ENCODE results near the gene ADCY9. TPM values are rescaled to one million over a fixed set of nuclear protein-coding genes. Genes with fewer than 3 reads are reported as not detected.

The ADCY9 gene
- total RNA-seq, 3 donors from 2014 or later: 10.9 to 14.4 (median 12.0) TPM

DNA sequence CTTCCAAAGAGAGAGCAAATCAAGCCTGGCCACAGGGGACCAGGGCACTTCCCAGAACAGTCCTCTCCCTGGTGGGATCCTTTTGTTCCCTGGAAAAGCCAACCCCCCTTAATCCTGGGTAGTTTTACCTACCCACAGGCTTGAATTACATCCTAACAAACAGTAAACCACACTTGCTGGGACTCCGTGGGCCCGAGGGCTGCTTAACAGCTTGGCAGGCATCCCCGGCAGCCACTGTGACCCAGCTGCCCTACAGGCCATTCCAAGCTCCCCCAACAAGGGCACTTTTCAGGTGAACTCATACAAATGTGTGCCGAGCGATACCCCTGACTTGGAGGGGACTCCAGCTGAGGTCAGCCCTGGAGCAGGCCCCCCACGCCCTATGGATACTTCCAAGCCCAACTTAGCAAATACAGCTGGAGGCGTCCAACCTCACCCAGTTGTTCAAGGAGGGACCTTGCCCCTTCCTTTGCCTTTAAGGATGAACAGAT lies 26.4 kb downstream of the ADCY9 start:
- intact Hi-C loops (cut with DNase I; ENCODE audit: low total_unique reads): no loop called here

DNA sequence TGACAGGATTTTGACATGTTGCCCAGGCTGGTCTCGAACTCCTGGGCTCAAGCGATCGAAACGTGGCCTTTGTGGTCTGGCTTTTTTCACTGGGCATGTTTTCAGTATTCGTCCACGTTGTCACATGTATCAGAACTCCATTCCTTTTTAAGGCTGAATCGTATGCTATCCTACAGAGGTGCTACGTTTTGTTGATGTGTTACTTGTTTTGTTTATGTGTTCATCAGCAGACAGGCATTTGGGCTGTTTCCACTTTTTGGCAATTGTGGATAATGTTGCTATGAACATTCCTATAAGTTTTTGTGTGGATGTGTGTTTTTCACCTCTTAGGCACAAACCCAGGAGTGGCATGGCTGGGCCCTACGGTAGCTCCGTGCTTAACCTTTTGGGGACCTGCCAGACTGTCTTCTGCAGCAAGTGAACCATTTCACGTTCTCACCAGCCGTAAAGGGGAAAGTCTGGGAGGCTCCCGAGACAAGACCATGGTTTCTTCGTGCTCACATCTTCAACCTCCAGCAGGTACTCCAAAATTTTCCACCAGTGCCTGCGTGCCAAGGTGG lies 26.9 kb downstream of the ADCY9 start:
- Histone ChIP-seq H3K4me1 (peaks cover 0 to 8% of the 10 kb centered on the region in 2 donors), H3K36me3 (no peaks in the 10 kb centered on the region), H3K27me3 (no peaks in the 10 kb centered on the region), H3K9me3 (no peaks in the 10 kb centered on the region), H3K4me3 (no peak overlapping the region), H3K27ac (peak overlapping the region in 1 of 2 donors; percentile 61)
- TF ChIP-seq POLR2AphosphoS5 (IDR thresholded peaks at IDR 0.05) (no peak), POLR2A (IDR thresholded peaks at IDR 0.05) (no peak)
- TF ChIP-seq, protein P1, sequence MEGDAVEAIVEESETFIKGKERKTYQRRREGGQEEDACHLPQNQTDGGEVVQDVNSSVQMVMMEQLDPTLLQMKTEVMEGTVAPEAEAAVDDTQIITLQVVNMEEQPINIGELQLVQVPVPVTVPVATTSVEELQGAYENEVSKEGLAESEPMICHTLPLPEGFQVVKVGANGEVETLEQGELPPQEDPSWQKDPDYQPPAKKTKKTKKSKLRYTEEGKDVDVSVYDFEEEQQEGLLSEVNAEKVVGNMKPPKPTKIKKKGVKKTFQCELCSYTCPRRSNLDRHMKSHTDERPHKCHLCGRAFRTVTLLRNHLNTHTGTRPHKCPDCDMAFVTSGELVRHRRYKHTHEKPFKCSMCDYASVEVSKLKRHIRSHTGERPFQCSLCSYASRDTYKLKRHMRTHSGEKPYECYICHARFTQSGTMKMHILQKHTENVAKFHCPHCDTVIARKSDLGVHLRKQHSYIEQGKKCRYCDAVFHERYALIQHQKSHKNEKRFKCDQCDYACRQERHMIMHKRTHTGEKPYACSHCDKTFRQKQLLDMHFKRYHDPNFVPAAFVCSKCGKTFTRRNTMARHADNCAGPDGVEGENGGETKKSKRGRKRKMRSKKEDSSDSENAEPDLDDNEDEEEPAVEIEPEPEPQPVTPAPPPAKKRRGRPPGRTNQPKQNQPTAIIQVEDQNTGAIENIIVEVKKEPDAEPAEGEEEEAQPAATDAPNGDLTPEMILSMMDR (IDR thresholded peaks at IDR 0.05): no peak
- intact Hi-C loops (cut with DNase I; ENCODE audit: low total_unique reads): no loop called here
- no peak for DNase-seq (ENCODE audit: low spot score in 2 of 2)

More for the DNA sequence above, 26.4 kb downstream of the ADCY9 start:
- Histone ChIP-seq H3K4me3 (peak overlapping the region in 1 of 3 donors; percentile 41), H3K4me1 (peaks cover 0 to 8% of the 10 kb centered on the region in 2 donors), H3K27me3 (no peaks in the 10 kb centered on the region), H3K9me3 (no peaks in the 10 kb centered on the region), H3K27ac (peak overlapping the region; percentile 58 to 61), H3K36me3 (no peaks in the 10 kb centered on the region)
- TF ChIP-seq, protein P1 (IDR thresholded peaks at IDR 0.05): no peak
- TF ChIP-seq POLR2AphosphoS5 (IDR thresholded peaks at IDR 0.05) (no peak), POLR2A (IDR thresholded peaks at IDR 0.05) (no peak)
- DNase-seq (ENCODE audit: low spot score in 2 of 2): no peak

DNA sequence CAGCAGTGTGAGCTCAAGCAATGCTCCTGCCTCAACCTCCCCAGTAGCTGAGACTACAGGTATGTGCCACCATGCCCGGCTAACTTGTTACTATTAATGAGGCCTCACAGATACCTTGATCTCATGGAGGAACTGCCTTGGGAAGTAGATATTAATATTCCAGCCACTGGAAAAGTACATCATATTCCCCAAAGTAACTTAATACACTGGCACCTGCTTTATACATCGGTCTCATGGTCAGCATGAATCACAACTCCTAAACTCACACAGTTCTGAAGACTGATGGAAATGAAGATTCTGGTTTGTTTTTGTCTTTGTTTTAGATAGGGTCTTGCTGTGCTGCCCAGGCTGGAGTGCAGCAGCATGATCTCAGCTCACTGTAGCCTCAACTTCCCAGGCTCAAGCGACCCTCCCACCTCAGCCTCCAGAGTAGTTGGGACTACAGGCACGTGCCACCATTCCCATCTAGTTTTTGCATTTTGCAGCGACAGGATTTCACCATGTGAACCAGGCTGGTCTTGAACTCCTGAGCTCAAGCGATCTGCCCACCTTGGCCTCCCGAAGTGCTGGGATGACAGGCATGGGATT lies 28.2 kb downstream of the ADCY9 start:
- DNase-seq (ENCODE audit: low spot score in 2 of 2): no peak

DNA sequence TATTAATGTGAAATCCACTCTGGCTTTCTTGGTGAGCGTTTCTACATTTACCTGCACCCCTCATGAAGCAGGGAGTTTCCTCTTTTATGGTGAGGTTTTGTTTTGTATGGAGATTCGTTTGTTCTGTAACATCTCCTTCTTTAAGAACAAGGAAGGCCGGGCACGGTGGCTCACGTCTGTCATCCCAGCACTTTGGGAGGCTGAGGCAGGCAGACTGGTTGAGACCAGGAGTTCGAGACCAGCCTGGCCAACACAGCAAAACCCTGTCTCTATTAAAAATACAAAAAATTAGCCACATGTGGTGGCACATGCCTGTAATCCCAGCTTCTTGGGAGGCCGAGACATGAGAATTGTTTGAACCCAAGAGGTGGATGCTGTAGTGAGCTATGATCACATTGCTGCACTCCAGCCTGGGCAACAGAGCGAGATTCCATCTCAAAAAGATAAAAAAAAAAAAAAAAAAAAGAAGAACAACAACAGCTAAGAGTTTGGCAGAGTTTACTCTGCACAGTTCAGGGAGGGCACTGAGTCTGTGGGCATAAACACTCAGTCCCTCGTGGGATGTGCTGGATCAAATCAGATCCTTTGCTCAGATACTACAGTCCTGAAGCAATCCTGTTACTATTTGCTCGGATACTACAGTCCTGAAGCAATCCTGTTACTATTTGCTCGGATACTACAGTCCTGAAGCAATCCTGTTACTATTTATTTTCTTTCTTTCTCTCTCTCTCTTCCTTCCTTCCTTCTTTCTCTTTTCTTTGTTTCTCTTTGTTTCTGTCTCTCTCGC lies 28.9 kb downstream of the ADCY9 start:
- Histone ChIP-seq H3K4me1 (peaks cover 0 to 8% of the 10 kb centered on the region in 2 donors), H3K27me3 (no peaks in the 10 kb centered on the region), H3K9me3 (no peaks in the 10 kb centered on the region), H3K36me3 (no peaks in the 10 kb centered on the region), H3K27ac (no peak overlapping the region), H3K4me3 (no peak overlapping the region)
- no peak for TF ChIP-seq POLR2A (IDR thresholded peaks at IDR 0.05)
- TF ChIP-seq POLR2AphosphoS5 (IDR thresholded peaks at IDR 0.05): no peak
- TF ChIP-seq, protein P1 (IDR thresholded peaks at IDR 0.05): no peak
- no peak for DNase-seq (ENCODE audit: low spot score in 2 of 2)
- intact Hi-C loops (cut with DNase I; ENCODE audit: low total_unique reads): no loop called here

More for the DNA sequence above, 28.2 kb downstream of the ADCY9 start:
- no peaks in the 10 kb centered on the region for H3K36me3 ChIP-seq
- intact Hi-C loops (cut with DNase I; ENCODE audit: low total_unique reads): loop anchor here (1.0 kb wide), 1 partner anchor 13 kb away; no protein-coding TSS in a partner anchor
- no peak overlapping the region for H3K27ac ChIP-seq
- no peaks in the 10 kb centered on the region for H3K9me3 ChIP-seq
- H3K4me3 ChIP-seq: no peak overlapping the region
- TF ChIP-seq, protein P1 (IDR thresholded peaks at IDR 0.05): no peak
- no peak for TF ChIP-seq POLR2AphosphoS5 (IDR thresholded peaks at IDR 0.05)
- TF ChIP-seq POLR2A (IDR thresholded peaks at IDR 0.05): no peak
- no peaks in the 10 kb centered on the region for H3K27me3 ChIP-seq
- H3K4me1 ChIP-seq: peaks cover 0 to 8% of the 10 kb centered on the region in 2 donors

All from breast epithelium (tissue), 4 donors.